GM19239 (cell line): ENCODE data around the gene HMGB1.
"Not testable (repeated sequence)": the region's sequence is repeated elsewhere in the genome, so short reads cannot be mapped to it uniquely, and the experiment has no call there.

Source experiments
- DNase-seq: peaks from one replicate; pipeline ENCODE4 v3.0.0; 2011; ENCODE audit warnings: low spot score; ENCODE audit not compliant: insufficient read length
- FAIRE-seq: peaks from 2 replicates; lab custom pipeline; 2011; peaks lifted over from hg19 to GRCh38; lab: Jason Lieb, UNC

The HMGB1 gene

GRCh38 chr13:30473675-30474074 lies 7.9 kb upstream of the HMGB1 start:
- no peak for DNase-seq
- FAIRE-seq: no peak

GRCh38 chr13:30466841-30467252 lies 1.1 kb upstream of the HMGB1 start:
- no peak for DNase-seq
- peak; percentile 76 for FAIRE-seq

GRCh38 chr13:30466358-30466714 lies 600 bp upstream of the HMGB1 start:
- DNase-seq (no peak), FAIRE-seq (peak; percentile 51)

- DNase-seq (no peak), FAIRE-seq (no peak)
Observed at GRCh38 chr13:30465343-30465592, 468 bp downstream of the HMGB1 start.

- FAIRE-seq: no peak
- DNase-seq: peak; percentile 40
Observed at GRCh38 chr13:30464496-30465342, 1.0 kb downstream of the HMGB1 start.

GRCh38 chr13:30463787-30464495 lies 1.8 kb downstream of the HMGB1 start:
- peak; percentile 96 for FAIRE-seq
- peak; percentile 43 for DNase-seq

GRCh38 chr13:30461279-30462066 lies 4.3 kb downstream of the HMGB1 start:
- FAIRE-seq: peak; percentile 21
- not testable (repeated sequence) for DNase-seq

- DNase-seq (no peak), FAIRE-seq (no peak)
Observed at GRCh38 chr13:30457306-30457891, 8.3 kb downstream of the HMGB1 start.

- peak; percentile 8 for FAIRE-seq
- no peak for DNase-seq
Observed at GRCh38 chr13:30456290-30456689, 9.4 kb downstream of the HMGB1 start.

GRCh38 chr13:30454991-30455390 lies 10.7 kb downstream of the HMGB1 start:
- no peak for DNase-seq
- no peak for FAIRE-seq

- DNase-seq (no peak), FAIRE-seq (no peak)
Observed at GRCh38 chr13:30453727-30454126, 12.0 kb downstream of the HMGB1 start.

- DNase-seq, FAIRE-seq: not testable (repeated sequence)
Observed at GRCh38 chr13:30451476-30451875, 14.3 kb downstream of the HMGB1 start.

GRCh38 chr13:30450066-30450465 lies 15.7 kb downstream of the HMGB1 start:
- no peak for DNase-seq
- no peak for FAIRE-seq

- no peak for DNase-seq
Observed at GRCh38 chr13:30448441-30448840, 17.3 kb downstream of the HMGB1 start.

GRCh38 chr13:30446126-30446500 lies 19.6 kb downstream of the HMGB1 start:
- FAIRE-seq (no peak), DNase-seq (no peak)

More at GRCh38 chr13:30448441-30448840, 17.3 kb downstream of the HMGB1 start:
- no peak for FAIRE-seq

GRCh38 chr13:30443957-30444404 lies 21.8 kb downstream of the HMGB1 start:
- FAIRE-seq (peak; percentile 90), DNase-seq (no peak)

- FAIRE-seq: peak; percentile 28
- DNase-seq: not testable (repeated sequence)
Observed at GRCh38 chr13:30443491-30443890, 22.2 kb downstream of the HMGB1 start.

GRCh38 chr13:30442926-30443325 lies 22.8 kb downstream of the HMGB1 start:
- FAIRE-seq: peak; percentile 78

GRCh38 chr13:30440910-30441703 lies 24.6 kb downstream of the HMGB1 start:
- FAIRE-seq (peak; percentile 73), DNase-seq (no peak)

More at GRCh38 chr13:30442926-30443325, 22.8 kb downstream of the HMGB1 start:
- DNase-seq: no peak

GRCh38 chr13:30438286-30438685 lies 27.4 kb downstream of the HMGB1 start:
- no peak for DNase-seq
- no peak for FAIRE-seq
